GM10266 (cell line): ENCODE results near the gene TSPAN12.
A peak's percentile ranks its signal among the peaks of the same experiment; 100 is the strongest.

Experiments
- DNase-seq: peaks from one replicate; pipeline ENCODE4 v3.0.0; 2012; ENCODE audit errors: extremely low spot score
- CTCF ChIP-seq: IDR thresholded peaks from 2 replicates; pipeline ENCODE4 v1.5.1; 2012; ENCODE audit warnings: mild to moderate bottlenecking, low read depth; ENCODE audit not compliant: control insufficient read depth, insufficient read depth; ENCODE audit errors: missing control alignments

The TSPAN12 gene

GRCh38 chr7:120829487-120829886 lies 28.5 kb downstream of the TSPAN12 start:
- TF ChIP-seq CTCF = no peak
- no peak for DNase-seq

GRCh38 chr7:120828528-120828927 lies 29.4 kb downstream of the TSPAN12 start:
- DNase-seq = no peak

DNA sequence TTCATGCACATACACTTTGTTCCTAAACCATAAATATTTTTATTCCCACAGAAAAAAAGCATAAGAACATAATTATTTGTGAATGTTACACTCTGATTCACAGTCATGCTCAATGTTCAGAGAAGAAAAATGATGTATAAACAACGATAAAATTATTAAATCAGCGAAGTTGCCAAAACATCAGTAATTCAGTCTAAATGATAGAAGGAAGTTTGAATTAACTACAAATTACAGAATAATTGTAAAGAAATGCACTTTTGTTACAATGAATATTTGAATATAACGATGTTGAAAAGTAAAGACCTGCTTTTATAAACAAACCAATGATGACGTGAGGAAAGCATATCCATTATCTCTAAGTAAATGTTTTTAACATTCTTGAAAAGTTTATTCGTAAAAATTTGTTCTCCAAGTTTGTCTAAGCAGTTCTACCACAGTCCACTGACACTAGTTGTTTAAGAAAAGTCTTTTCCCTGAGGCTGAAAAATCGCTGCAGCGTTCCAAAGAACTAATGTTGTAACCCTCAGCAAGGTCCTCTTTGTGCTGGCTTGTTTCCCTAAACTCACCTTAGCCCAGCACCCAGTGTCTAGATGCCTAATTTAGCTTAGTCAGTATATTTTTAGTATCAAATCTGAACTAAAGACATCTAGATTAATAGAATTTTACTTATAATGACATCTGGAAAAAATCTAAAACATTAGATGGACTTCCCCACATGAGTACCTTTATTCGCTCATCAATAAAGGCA lies 30.4 kb downstream of the TSPAN12 start:
- no peak for TF ChIP-seq CTCF
- DNase-seq = no peak

More at GRCh38 chr7:120828528-120828927, 29.4 kb downstream of the TSPAN12 start:
- no peak for TF ChIP-seq CTCF

GRCh38 chr7:120825576-120825975 lies 32.4 kb downstream of the TSPAN12 start:
- no peak for TF ChIP-seq CTCF
- DNase-seq = no peak

- DNase-seq = no peak
- no peak for TF ChIP-seq CTCF
Measured at GRCh38 chr7:120825152-120825551, 32.8 kb downstream of the TSPAN12 start.

- peak; percentile 20 for TF ChIP-seq CTCF
- no peak for DNase-seq
Measured at GRCh38 chr7:120819861-120820260, 38.1 kb downstream of the TSPAN12 start.

DNA sequence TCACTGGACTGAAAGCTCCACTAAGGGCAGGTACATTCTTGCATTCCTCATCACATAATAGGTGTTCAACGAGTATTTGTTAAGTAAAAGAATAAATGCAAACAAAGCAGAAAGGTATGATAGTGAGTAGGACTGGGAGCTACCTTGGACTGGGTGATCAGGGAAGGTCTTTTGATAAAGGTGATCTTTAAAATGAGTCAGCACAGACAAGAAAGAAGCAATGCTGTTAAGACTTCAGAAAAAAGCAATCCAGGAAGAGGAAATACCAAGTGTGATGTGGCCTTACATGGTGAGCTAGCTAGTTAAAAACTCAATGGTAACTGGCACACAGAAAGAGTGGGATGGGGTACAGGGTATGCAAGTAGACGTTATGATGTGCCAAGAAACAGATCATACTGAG lies 40.1 kb downstream of the TSPAN12 start:
- TF ChIP-seq CTCF = no peak
- no peak for DNase-seq
